Frontal cortex (tissue), 4 donors: ENCODE measurements around the gene IQCK. TPM values are rescaled to one million over a fixed set of nuclear protein-coding genes. Genes with fewer than 3 reads are reported as not detected.
"Not testable (repeated sequence)": the region's sequence is repeated elsewhere in the genome, so short reads cannot be mapped to it uniquely, and the experiment has no call there.

ENCODE experiments used
- DNase-seq, 2 donors: peaks; one replicate each; pipeline ENCODE4 v3.0.0; 2012; ENCODE audit warnings: low spot score in 2 of 2
- FAIRE-seq: peaks from 2 replicates; lab custom pipeline; 2012; peaks lifted over from hg19 to GRCh38; lab: Jason Lieb, UNC
- total RNA-seq: library from RNA; depleted of rRNA; stranded (reverse); fragments of >200 nt; gene quantifications from one replicate; pipeline ENCODE4 v1.2.3, GENCODE V29; 2014
- donor health status: control.
- donor health status: control.
- donor health status: control.

The IQCK gene
- total RNA-seq, 1 donor from 2014 or later, result 10.2 TPM

DNA sequence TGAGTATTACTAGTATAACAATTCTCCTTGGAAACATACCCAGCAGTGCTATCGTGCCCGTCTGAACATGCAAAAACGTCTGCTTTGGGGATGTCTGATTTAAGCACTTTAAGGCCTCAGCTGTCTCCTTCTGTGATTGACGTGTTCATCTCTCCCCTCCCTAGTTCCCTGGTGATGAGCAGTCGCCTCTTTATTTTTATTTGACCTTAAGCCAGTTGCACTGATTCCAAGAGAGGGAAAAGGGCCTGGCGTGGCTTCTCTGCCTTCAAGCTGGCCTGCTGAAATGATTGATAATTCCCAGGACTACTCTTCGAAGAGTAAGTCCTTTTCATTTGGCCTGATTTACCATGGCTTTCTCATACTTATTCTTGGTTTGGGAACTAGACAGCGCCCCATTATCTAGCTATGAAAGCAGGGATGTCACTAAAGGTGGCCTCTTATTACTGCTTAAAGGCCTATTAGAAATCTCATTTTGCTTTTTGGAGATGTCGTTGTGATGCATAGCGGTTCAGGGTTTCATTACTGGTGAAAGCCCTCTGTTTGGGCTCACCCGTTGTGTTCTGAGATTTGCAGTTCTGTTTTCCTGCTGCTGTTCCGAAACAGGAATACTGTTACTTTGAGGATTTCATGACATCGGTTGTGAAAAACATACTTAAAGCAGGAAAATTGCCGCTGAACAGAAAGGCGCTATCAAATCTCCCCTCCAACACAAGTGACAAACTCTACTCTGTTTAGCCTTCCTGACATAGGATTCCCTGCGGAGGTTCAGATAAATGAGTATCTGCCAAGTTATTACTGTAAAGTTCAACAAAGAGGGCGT is 65.5 kb downstream of the IQCK start:
- FAIRE-seq, result no peak

GRCh38 chr16:19784183-19784736 is 66.2 kb downstream of the IQCK start:
- FAIRE-seq (no peak), DNase-seq (no peak)

More for the DNA sequence above, 65.5 kb downstream of the IQCK start:
- DNase-seq, result no peak

DNA sequence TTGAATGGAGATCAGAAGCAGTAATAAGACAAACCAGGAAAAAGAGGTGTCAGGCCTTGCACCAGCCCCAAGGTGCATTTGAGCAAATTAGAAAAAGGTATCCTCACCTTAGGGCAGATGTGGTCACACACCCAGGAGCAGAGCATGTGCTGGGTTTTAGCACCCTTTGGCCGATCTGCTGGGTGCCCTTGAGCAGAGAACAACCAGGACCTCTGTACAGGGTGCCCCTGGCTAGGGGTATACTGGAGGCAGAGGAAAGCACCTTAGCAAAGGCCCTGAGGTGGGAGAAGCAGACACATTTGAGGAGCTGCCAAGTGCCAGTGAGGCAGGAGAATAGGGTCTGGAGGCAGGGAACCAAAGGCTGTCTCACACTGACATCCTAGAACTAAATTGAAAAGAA is 67.0 kb downstream of the IQCK start:
- DNase-seq, result no peak
- no peak for FAIRE-seq

DNA sequence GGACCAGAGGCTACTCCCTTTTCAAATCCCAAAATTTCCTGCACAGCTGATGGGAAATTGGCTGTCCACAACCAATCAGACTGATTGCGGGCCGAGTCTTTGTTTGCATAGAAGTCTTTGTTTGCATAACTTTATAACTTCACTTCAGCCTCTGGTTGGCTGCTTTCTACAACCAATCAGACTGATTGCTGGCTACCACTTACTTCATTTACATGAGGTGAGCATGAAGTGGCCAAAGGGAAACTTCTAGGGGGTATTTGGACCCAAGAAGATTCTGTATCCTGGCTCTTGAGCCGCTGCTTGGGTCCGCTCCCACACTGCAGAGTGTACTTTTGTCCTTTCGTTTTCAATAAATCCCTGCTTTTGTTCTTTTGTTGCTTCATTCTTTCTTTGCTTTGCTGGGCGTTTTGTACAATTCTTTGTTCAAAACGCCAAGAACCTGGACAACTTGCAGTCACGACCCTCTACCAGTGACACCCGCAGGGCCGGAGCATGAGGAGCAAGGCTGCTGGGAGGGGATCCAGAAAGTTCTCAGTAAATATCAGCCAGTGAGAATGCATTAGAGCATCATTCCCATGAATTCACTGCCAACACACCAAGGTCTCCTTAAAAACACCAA is 67.5 kb downstream of the IQCK start:
- no peak for DNase-seq
- FAIRE-seq, result no peak

GRCh38 chr16:19801369-19801768 is 83.3 kb downstream of the IQCK start:
- not testable (repeated sequence) for FAIRE-seq, DNase-seq

GRCh38 chr16:19801824-19802223 is 83.8 kb downstream of the IQCK start:
- FAIRE-seq, DNase-seq: not testable (repeated sequence)

DNA sequence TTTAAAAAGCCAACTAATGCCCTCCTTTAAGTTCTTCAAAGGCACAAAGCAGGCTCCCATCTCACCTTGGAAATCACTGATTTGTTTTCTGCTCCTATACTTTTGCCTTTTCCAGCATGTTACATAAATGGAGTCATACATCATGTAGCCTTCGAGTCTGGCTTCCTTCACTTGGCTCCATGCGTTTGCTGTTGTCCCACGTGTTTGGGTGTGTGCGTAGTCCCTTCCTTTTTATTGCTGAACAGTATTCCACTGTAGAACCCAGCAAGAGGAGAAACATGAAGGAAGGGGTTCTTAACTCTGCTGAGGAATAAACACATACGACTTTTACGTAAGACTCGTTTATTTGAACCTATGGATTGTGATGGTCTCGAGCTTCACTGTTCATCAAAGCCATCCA is 84.5 kb downstream of the IQCK start:
- FAIRE-seq, result no peak
- DNase-seq, result no peak

DNA sequence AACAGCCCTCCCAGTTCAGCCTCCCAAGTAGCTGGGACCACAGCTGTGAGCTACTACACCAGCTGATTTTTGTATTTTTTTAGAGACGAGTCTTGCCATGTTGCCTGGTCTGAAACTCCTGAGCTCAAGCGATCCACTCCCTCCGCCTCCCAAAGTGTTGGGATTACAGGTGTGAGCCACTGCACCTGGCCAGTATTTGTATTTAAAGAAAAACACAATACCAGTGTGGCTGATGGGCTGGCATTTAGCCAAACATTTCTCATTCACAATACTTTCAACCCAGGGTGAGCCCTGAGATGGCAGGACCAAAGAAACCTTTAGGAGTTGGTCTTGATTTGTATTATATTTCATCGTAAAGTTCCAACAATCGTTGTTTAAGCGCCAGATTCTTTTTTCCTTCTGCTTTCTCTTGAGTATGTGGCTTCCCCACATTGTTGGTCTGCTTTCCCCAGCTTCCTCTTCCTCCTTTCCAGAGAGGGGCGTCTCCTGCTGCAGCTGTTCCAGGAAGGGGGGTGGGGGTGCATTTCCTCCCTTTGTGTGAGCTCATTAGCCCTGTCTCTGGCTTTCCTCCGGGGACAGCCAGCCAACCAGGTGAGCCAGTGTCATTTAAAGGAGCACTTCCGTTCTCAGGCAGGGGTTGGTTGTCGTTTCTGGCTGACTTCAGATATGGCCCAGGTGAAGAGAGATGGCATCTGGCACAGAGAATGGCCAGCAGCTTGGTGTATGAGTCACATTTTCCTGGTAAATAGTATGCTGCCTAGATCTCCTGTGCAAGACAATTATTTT is 86.7 kb downstream of the IQCK start:
- FAIRE-seq (no peak), DNase-seq (no peak)

GRCh38 chr16:19805459-19806162 is 87.5 kb downstream of the IQCK start:
- no peak for FAIRE-seq

DNA sequence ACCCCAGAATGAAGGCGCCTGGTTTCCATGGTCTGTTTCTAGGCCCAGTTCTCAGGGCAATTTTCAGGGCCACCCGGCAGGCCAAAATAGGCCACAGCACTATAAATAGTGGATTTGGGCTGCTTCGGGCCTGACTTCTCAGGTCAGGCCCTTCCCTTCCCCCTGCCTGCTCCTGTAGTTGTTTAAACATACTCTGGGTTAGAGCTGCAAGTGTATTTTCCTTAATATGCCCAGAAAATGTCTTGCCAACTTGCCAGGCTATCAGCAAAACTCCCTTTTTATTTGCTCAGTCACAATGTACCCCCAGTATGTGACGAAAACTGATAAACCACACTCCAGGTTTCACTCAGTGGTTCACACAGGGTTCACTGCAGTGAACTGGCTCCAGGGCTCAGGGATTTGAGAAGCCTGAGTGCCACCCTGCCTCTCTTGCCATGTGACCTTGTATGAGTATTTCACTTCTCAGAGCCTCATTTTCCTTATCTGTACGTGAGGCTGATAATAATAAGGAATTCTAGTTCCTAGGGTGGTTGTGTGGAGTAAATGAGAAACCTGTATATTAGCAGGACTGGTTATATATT is 90.1 kb downstream of the IQCK start:
- DNase-seq (no peak), FAIRE-seq (no peak)

More at GRCh38 chr16:19805459-19806162, 87.5 kb downstream of the IQCK start:
- no peak for DNase-seq

GRCh38 chr16:19809121-19809635 is 91.1 kb downstream of the IQCK start:
- no peak for FAIRE-seq
- no peak for DNase-seq

- no peak for DNase-seq
- no peak for FAIRE-seq
Observed at GRCh38 chr16:19809693-19810092, 91.6 kb downstream of the IQCK start.

GRCh38 chr16:19810817-19811731 is 93.0 kb downstream of the IQCK start:
- FAIRE-seq (no peak), DNase-seq (no peak)

DNA sequence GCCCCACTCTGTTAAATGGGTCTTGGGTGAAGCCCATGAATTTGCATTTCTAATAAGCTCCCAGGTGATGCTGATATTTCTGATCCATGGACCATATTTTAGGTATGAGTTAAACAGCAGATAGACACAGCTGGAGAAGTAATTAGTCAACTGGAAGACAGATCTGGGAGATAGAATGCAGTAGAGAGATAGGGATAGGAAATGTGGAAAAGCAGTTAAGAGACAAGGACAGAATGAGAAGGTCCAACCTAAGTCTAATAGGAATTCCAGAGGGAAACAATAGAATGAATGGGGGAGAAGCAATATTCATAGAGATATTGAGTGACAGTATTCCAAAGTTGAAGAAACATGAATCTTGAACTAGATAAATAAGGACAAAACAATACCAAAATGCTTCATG is 94.9 kb downstream of the IQCK start:
- DNase-seq (no peak), FAIRE-seq (no peak)

DNA sequence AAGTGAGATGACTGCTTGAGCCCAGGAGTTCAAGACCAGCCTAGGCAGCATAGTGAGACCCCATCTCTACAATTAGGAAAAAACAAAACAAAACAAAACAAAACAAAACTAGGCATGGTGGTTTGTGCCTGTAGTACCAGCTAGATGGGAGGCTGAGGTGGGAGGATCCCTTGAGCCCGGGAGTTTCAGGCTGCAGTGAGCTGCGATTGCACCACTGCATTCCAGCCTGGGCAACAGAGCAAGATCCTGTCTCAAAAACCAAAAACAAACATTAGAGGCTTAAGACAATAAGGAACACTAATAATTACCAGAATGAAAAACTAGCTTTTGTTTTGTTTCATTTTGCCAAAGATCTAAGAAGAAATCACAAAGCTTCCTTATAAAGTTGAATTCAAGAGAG is 97.3 kb downstream of the IQCK start:
- FAIRE-seq, result no peak

GRCh38 chr16:19817122-19817521 is 99.1 kb downstream of the IQCK start:
- FAIRE-seq (no peak), DNase-seq (no peak)

More for the DNA sequence above, 97.3 kb downstream of the IQCK start:
- DNase-seq, result no peak

DNA sequence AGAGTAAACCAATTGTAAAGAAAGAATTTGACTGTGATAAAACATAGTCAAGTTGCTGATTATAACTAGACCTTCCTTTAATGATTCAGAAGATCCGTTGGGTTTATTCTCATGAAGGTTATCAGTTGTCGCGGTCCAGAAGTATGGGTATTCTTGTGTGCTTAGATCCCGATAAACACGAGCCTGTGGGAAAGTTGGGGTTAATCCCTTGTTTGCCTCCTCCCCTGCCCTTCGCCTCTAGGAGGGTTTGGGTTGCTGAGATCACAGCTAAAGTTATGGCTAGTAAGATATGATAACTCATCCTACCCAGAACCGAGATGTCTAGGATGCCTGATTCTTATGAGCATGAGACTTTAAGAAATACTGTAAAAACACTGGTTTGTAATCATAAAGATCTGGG is 99.8 kb downstream of the IQCK start:
- FAIRE-seq (no peak), DNase-seq (no peak)

DNA sequence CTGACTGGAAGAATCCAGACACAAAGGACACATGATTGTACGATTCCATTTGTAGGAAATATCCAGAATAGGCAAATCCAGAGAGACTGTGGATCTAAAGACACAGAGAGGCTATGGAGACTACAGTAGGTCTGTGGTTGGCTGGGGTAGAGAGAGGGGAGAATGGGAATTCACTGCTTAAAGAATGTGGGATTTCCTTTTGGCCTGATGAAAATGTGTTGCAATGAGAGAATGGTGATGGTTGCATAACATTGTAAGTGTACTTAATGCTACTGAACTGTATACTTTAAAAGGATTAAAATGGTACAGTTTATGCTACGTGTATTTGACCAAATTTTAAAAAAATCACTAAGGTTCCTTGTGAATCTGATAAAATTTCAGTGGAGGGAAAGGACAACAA is 104.5 kb downstream of the IQCK start:
- FAIRE-seq (no peak), DNase-seq (no peak)
